Measurements from ENCODE around the gene MLLT6.

DNA sequence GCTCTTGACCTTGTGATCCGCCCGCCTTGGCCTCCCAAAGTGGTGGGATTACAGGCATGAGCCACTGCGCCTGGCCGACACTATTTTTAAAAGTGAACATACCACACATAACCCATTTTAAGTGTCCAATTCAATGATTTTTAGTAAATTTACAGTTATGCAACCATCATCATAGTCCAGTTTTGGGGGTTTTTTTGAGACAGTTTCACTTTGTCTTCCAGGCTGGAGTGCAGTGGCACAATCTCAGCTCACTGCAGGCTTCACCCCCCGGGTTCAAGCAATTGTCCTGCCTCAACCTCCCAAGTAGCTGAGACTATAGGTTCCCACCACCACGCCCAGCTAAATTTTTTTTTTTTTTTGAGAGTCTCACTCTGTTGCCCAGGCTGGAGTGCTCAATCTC, 27.3 kb upstream of the MLLT6 start:
- TF ChIP-seq POLR2A (IDR thresholded peaks at IDR 0.05) (no peak), CTCF (IDR thresholded peaks at IDR 0.05) (no peak)
